Measurements from ENCODE around the gene TRERF1. TPM values are rescaled to one million over a fixed set of nuclear protein-coding genes. Genes with fewer than 3 reads are reported as not detected.

The TRERF1 gene
- total and polyA plus RNA-seq, 2 experiments from 2014 or later, result 11.2 to 20.6 TPM

DNA sequence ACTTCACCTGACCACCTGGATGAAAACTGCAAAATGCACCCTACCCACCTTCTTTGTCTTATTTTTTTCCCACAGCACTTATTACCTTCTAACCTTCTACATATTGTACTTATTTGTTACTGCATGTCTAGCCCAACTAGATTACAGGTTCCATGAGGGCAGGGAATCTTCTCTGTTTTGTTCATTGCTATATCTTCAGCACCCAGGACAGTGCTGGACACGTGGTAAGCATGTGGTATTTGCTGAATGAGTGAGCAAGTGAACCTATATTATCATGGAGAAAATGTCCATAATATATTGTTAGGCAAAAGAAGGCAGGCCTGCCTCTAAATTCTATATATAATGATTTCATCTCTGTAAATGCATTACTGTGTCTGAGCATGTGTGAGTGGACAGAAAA lies 107.0 kb downstream of the TRERF1 start:
- no peak for TF ChIP-seq POLR2AphosphoS5 (IDR thresholded peaks at IDR 0.05; ENCODE audit: low read depth)
- no peak for TF ChIP-seq ZNF114 (CRISPR knock-in tag; IDR thresholded peaks at IDR 0.05)
- TF ChIP-seq CREB1 (CRISPR knock-in tag; IDR thresholded peaks at IDR 0.05; ENCODE audit: low read depth), result no peak
- TF ChIP-seq, protein P1, sequence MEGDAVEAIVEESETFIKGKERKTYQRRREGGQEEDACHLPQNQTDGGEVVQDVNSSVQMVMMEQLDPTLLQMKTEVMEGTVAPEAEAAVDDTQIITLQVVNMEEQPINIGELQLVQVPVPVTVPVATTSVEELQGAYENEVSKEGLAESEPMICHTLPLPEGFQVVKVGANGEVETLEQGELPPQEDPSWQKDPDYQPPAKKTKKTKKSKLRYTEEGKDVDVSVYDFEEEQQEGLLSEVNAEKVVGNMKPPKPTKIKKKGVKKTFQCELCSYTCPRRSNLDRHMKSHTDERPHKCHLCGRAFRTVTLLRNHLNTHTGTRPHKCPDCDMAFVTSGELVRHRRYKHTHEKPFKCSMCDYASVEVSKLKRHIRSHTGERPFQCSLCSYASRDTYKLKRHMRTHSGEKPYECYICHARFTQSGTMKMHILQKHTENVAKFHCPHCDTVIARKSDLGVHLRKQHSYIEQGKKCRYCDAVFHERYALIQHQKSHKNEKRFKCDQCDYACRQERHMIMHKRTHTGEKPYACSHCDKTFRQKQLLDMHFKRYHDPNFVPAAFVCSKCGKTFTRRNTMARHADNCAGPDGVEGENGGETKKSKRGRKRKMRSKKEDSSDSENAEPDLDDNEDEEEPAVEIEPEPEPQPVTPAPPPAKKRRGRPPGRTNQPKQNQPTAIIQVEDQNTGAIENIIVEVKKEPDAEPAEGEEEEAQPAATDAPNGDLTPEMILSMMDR (conservative IDR thresholded peaks at IDR 0.05; ENCODE audit: low read depth in 2 of 2), result no peak
- TF ChIP-seq EZH2 (IDR thresholded peaks at IDR 0.05; ENCODE audit: low read depth, unreplicated experiment), result no peak
- TF ChIP-seq, protein P2, sequence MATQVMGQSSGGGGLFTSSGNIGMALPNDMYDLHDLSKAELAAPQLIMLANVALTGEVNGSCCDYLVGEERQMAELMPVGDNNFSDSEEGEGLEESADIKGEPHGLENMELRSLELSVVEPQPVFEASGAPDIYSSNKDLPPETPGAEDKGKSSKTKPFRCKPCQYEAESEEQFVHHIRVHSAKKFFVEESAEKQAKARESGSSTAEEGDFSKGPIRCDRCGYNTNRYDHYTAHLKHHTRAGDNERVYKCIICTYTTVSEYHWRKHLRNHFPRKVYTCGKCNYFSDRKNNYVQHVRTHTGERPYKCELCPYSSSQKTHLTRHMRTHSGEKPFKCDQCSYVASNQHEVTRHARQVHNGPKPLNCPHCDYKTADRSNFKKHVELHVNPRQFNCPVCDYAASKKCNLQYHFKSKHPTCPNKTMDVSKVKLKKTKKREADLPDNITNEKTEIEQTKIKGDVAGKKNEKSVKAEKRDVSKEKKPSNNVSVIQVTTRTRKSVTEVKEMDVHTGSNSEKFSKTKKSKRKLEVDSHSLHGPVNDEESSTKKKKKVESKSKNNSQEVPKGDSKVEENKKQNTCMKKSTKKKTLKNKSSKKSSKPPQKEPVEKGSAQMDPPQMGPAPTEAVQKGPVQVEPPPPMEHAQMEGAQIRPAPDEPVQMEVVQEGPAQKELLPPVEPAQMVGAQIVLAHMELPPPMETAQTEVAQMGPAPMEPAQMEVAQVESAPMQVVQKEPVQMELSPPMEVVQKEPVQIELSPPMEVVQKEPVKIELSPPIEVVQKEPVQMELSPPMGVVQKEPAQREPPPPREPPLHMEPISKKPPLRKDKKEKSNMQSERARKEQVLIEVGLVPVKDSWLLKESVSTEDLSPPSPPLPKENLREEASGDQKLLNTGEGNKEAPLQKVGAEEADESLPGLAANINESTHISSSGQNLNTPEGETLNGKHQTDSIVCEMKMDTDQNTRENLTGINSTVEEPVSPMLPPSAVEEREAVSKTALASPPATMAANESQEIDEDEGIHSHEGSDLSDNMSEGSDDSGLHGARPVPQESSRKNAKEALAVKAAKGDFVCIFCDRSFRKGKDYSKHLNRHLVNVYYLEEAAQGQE (IDR thresholded peaks at IDR 0.05; ENCODE audit: unreplicated experiment), result peak; percentile 51
- no peak for TF ChIP-seq EZH2phosphoT487 (IDR thresholded peaks at IDR 0.05; ENCODE audit: unreplicated experiment)
- H3K4me3 ChIP-seq, result no peak overlapping the region
- DNase-seq (ENCODE audit: low spot score), result no peak
- no peaks in the 10 kb centered on the region; the same call in 2 of the 3 replicates for H3K36me3 Mint-ChIP-seq (ENCODE audit: low read depth)
- no peak overlapping the region for H3K4me3 Mint-ChIP-seq
- peaks cover 35% of the 10 kb centered on the region for H4K20me1 ChIP-seq (replicated peaks; ENCODE audit: insufficient read depth)
- H3K4me1 ChIP-seq (ENCODE audit: insufficient read depth), result no peaks in the 10 kb centered on the region; the same call in 1 of the 2 replicates
- ATAC-seq, result no peak
- H3K4me1 Mint-ChIP-seq, result peaks cover 17% of the 10 kb centered on the region
- no peaks in the 10 kb centered on the region for H3F3A ChIP-seq (replicated peaks; ENCODE audit: low read depth)
- H2AFZ ChIP-seq, result no peak overlapping the region
- no peak overlapping the region for H3K4me2 ChIP-seq
- H3K9me2 ChIP-seq (ENCODE audit: insufficient read depth), result no peaks in the 10 kb centered on the region
- peaks cover 2% of the 10 kb centered on the region for H3K27me3 Mint-ChIP-seq (ENCODE audit: insufficient read depth, low read depth, poor library complexity)
- no peak overlapping the region for H3K27ac Mint-ChIP-seq
- no peak overlapping the region; the same call in 1 of the 2 replicates for H3K27ac ChIP-seq (ENCODE audit: low read depth)
- no peaks in the 10 kb centered on the region for H3K36me3 ChIP-seq (ENCODE audit: insufficient read depth)
- no peaks in the 10 kb centered on the region for H3K9me3 Mint-ChIP-seq
- H3K79me2 ChIP-seq (replicated peaks; ENCODE audit: insufficient read depth), result peaks cover 71% of the 10 kb centered on the region
- H3K27me3 ChIP-seq (ENCODE audit: insufficient read depth), result no peaks in the 10 kb centered on the region

DNA sequence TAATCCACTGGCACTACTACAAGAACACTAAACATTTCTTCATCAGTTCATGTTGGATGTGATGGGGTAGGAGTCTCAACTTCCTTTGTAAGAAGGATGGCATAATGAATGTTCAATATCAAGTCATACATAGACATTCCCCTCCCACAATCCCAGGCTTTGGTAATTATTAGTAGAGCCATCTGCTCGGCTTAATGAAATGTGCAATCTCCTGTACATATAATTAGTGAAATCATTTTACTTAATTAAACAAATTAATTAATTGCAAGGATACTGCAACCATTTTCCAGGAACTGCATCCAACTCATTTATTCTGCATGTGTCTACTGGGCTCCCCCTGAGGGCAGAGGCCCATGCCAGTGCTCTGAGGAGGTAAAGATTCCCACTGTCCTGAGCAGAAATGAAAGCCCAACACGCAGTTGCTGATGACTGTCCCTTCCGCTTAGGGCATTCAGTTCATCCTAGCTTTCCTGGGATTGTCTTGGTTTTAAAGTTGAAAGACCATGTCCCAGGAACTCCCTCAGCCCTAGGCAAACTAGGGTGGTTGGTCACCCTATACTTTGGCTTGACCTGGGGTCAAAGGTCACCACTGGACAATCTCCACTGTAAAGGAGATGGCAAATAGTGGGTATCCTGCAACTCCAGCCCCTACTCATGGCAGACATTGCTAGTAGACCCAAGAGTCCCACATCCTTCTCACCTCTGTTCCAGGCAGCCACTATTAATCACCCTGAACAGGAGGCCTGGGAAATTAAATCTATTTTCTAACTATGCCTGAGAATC lies 109.8 kb downstream of the TRERF1 start:
- H3K27me3 ChIP-seq (ENCODE audit: insufficient read depth), result no peaks in the 10 kb centered on the region
- no peak overlapping the region for H3K4me3 ChIP-seq
- Mint-ChIP-seq H3K9me3 (no peaks in the 10 kb centered on the region), H3K36me3 (ENCODE audit: low read depth) (no peaks in the 10 kb centered on the region; the same call in 1 of the 3 replicates), H3K4me1 (peaks cover 22% of the 10 kb centered on the region), H3K4me3 (no peak overlapping the region), H3K27me3 (ENCODE audit: insufficient read depth, low read depth, poor library complexity) (no peaks in the 10 kb centered on the region), H3K27ac (no peak overlapping the region)
- no peaks in the 10 kb centered on the region for H3F3A ChIP-seq (replicated peaks; ENCODE audit: low read depth)
- DNase-seq (ENCODE audit: low spot score), result no peak
- H3K79me2 ChIP-seq (replicated peaks; ENCODE audit: insufficient read depth), result peaks cover 69% of the 10 kb centered on the region
- H3K4me2 ChIP-seq, result no peak overlapping the region
- no peak overlapping the region for H2AFZ ChIP-seq
- H3K27ac ChIP-seq (ENCODE audit: low read depth), result no peak overlapping the region
- H4K20me1 ChIP-seq (replicated peaks; ENCODE audit: insufficient read depth), result peaks cover 37% of the 10 kb centered on the region
- H3K36me3 ChIP-seq (ENCODE audit: insufficient read depth), result no peaks in the 10 kb centered on the region
- no peaks in the 10 kb centered on the region; the same call in 1 of the 2 replicates for H3K4me1 ChIP-seq (ENCODE audit: insufficient read depth)
- no peak for ATAC-seq
- H3K9me2 ChIP-seq (ENCODE audit: insufficient read depth), result no peaks in the 10 kb centered on the region; the same call in 1 of the 2 replicates
- TF ChIP-seq, protein P3, sequence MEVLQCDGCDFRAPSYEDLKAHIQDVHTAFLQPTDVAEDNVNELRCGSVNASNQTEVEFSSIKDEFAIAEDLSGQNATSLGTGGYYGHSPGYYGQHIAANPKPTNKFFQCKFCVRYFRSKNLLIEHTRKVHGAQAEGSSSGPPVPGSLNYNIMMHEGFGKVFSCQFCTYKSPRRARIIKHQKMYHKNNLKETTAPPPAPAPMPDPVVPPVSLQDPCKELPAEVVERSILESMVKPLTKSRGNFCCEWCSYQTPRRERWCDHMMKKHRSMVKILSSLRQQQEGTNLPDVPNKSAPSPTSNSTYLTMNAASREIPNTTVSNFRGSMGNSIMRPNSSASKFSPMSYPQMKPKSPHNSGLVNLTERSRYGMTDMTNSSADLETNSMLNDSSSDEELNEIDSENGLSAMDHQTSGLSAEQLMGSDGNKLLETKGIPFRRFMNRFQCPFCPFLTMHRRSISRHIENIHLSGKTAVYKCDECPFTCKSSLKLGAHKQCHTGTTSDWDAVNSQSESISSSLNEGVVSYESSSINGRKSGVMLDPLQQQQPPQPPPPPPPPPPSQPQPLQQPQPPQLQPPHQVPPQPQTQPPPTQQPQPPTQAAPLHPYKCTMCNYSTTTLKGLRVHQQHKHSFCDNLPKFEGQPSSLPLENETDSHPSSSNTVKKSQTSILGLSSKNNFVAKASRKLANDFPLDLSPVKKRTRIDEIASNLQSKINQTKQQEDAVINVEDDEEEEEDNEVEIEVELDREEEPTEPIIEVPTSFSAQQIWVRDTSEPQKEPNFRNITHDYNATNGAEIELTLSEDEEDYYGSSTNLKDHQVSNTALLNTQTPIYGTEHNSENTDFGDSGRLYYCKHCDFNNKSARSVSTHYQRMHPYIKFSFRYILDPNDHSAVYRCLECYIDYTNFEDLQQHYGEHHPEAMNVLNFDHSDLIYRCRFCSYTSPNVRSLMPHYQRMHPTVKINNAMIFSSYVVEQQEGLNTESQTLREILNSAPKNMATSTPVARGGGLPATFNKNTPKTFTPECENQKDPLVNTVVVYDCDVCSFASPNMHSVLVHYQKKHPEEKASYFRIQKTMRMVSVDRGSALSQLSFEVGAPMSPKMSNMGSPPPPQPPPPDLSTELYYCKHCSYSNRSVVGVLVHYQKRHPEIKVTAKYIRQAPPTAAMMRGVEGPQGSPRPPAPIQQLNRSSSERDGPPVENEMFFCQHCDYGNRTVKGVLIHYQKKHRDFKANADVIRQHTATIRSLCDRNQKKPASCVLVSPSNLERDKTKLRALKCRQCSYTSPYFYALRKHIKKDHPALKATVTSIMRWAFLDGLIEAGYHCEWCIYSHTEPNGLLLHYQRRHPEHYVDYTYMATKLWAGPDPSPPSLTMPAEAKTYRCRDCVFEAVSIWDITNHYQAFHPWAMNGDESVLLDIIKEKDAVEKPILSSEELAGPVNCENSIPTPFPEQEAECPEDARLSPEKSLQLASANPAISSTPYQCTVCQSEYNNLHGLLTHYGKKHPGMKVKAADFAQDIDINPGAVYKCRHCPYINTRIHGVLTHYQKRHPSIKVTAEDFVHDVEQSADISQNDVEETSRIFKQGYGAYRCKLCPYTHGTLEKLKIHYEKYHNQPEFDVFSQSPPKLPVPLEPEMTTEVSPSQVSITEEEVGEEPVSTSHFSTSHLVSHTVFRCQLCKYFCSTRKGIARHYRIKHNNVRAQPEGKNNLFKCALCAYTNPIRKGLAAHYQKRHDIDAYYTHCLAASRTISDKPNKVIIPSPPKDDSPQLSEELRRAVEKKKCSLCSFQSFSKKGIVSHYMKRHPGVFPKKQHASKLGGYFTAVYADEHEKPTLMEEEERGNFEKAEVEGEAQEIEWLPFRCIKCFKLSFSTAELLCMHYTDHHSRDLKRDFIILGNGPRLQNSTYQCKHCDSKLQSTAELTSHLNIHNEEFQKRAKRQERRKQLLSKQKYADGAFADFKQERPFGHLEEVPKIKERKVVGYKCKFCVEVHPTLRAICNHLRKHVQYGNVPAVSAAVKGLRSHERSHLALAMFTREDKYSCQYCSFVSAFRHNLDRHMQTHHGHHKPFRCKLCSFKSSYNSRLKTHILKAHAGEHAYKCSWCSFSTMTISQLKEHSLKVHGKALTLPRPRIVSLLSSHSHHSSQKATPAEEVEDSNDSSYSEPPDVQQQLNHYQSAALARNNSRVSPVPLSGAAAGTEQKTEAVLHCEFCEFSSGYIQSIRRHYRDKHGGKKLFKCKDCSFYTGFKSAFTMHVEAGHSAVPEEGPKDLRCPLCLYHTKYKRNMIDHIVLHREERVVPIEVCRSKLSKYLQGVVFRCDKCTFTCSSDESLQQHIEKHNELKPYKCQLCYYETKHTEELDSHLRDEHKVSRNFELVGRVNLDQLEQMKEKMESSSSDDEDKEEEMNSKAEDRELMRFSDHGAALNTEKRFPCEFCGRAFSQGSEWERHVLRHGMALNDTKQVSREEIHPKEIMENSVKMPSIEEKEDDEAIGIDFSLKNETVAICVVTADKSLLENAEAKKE (CRISPR knock-in tag; IDR thresholded peaks at IDR 0.05), result no peak
- TF ChIP-seq CREB1 (CRISPR knock-in tag; IDR thresholded peaks at IDR 0.05; ENCODE audit: low read depth) (no peak), NANOG (IDR thresholded peaks at IDR 0.05; ENCODE audit: borderline replicate concordance) (no peak)

All from GM23338 (cell line).